Mononuclear cell (primary cell): Measurements from ENCODE around the gene CPXM2. TPM values are rescaled to one million over a fixed set of nuclear protein-coding genes. Genes with fewer than 3 reads are reported as not detected.

Experiments used
- H3K27me3 ChIP-seq: 2 replicates; pipeline ENCODE4 v1.6.0; 2011; ENCODE audit warnings: low read length, control low read depth; ENCODE audit not compliant: insufficient read depth
- H3K4me1 ChIP-seq: 2 replicates; pipeline ENCODE4 v1.5.1; 2011; ENCODE audit warnings: mild to moderate bottlenecking, low read length, control low read depth; ENCODE audit not compliant: insufficient read depth
- H3K4me3 ChIP-seq: 2 replicates; pipeline ENCODE4 v1.5.1; 2011; ENCODE audit warnings: mild to moderate bottlenecking, low read length, moderate library complexity
- H3K9me3 ChIP-seq: 2 replicates; pipeline ENCODE4 v1.5.1; 2011; ENCODE audit warnings: low read depth, mild to moderate bottlenecking, control low read depth, low read length
- total RNA-seq: library from RNA; depleted of rRNA; stranded (reverse); fragments of >200 nt; gene quantifications from one replicate; pipeline ENCODE4 v1.2.3, GENCODE V29; 2012

The CPXM2 gene
- total RNA-seq, 1 donor: not detected

DNA sequence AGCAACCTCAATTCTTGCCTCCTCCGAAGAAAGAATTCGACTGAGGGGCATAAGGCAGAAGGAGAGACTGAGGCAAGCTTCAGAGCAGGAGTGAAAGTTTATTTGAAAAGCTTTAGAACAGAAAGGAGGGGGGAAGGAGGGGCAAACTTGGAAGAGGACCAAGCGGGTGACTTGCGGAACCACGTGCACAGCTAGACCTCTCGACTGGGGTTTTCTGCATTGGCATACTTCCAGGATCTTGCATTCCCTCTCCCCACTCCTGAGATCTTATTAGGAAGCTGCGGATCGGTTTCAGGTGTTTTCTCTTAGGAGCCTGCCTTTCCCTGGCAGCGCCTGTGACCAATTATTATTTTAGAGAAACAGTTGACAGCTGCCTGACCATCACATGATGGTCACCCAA, 20.3 kb upstream of the CPXM2 start:
- peaks cover 7% of the 10 kb centered on the region for H3K4me1 ChIP-seq
- no peaks in the 10 kb centered on the region for H3K27me3 ChIP-seq
- no peaks in the 10 kb centered on the region for H3K9me3 ChIP-seq
- no peak overlapping the region for H3K4me3 ChIP-seq

DNA sequence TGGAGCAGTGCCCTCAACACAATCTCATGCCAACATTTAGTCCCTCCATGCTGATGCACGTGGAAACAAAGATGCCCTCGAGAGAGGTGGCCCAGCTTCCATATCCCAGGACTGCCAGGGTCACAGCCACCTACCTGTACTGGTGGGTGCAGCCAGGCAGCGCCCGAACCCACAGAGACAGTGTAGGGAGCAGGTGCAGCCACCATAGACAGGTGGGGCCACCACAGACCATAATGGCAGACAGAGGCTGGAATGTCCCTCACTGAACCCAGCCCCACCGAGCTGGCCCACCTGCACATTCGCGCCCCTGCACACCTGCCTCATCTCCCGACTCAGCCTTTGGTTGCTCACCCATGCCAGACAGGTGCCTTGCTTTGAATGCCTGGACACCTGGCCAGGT, 18.3 kb upstream of the CPXM2 start:
- H3K27me3 ChIP-seq: no peaks in the 10 kb centered on the region
- H3K4me1 ChIP-seq: peaks cover 7% of the 10 kb centered on the region
- no peaks in the 10 kb centered on the region for H3K9me3 ChIP-seq
- H3K4me3 ChIP-seq: no peak overlapping the region

DNA sequence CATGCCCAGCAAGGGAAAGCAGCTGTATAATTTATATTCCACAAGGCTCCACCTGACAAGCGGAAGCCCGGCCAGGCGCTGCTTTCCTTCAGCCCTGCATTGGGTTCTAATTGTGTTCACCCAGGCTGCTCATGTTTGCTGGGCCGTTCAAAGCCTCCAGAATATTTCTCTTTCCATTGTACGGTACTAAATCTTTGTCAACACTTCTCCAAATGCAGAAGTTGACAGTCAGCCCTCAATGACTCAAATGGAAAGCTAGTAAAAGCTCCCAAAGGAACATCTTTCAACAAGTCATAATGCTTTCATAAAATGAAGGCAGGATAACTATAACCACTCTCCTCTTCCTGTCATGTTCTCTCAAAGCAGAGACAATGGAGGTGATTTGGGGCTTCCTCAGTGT, 17.8 kb upstream of the CPXM2 start:
- H3K4me3 ChIP-seq: no peak overlapping the region

DNA sequence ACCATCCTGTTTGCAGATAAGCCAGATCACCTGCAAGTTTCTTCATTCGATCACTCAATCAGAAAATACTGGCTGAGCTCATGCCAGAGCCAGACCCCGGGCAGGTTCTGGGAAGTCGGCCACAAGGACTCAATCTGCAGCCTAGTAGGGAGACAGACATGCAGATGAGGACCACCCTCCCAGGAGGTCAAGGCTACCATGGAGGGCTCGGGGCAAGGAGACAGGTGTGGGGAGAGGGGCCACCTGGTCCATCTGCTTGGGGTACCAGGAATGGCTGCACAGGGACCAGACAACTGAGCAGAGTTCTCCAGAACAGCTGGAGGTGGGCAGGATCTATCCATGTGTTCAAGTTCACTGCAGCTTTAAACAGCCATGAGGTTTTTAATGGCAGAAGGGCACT, 16.8 kb upstream of the CPXM2 start:
- Histone ChIP-seq H3K4me3 (no peak overlapping the region), H3K9me3 (no peaks in the 10 kb centered on the region), H3K27me3 (no peaks in the 10 kb centered on the region), H3K4me1 (no peaks in the 10 kb centered on the region)

More for the DNA sequence above, 17.8 kb upstream of the CPXM2 start:
- Histone ChIP-seq H3K27me3 (no peaks in the 10 kb centered on the region), H3K4me1 (peaks cover 7% of the 10 kb centered on the region), H3K9me3 (no peaks in the 10 kb centered on the region)

DNA sequence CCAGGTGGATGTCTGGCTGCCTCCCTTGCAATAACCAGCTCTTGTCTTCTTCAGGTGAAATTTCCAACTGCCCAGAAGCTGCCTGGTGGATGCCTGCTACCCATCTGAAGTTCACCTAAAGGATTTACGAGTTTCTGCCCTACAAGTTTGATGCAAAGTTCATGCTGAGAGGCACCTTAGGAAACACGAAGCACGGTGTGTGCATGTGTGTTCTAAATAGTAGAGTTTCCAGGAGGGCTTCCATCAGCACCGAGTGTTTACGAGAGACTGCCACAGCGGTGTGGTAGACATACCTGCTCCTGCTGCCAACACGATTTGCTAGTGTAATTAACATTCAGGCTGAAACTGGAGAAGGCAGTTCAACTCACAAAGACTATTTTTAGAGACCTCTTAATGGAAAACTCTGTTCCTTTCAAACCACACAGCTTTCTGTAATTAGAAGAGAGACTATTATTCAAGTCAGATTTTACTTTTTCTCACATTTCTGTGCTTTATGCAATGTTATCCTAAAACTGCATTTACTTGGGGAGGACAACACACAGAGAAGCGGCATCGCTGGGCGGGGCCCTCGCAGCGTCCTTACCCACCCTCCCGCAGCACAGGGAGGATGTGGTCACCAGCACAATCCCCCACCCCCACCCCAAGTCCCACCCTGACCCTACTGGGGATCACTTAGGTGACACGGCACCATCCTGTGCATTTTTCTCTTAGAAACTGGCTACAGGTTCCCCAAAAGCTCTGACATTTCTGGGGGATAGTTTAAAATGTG, 15.5 kb upstream of the CPXM2 start:
- no peaks in the 10 kb centered on the region for H3K4me1 ChIP-seq
- H3K9me3 ChIP-seq: no peaks in the 10 kb centered on the region
- H3K27me3 ChIP-seq: no peaks in the 10 kb centered on the region
- H3K4me3 ChIP-seq: no peak overlapping the region

DNA sequence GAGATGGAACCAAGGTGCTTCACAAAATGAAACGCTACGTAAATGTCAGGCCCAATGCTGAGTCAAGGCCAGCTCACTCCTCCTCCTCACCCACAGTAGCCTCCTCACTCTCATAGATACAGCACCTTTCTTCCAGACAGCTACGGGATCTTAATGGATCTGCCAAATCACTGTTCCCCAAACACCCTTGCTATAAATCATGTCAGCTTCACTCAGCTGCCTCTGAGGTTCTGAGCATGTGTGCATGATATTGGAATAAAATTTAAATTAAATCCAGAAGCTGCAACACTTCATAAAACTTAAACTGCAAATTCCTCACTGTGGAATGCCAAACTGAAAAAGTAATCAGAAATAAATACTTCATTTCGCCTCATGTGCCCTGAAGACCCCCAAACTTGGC, 14.7 kb upstream of the CPXM2 start:
- Histone ChIP-seq H3K9me3 (no peaks in the 10 kb centered on the region), H3K4me3 (no peak overlapping the region), H3K4me1 (no peaks in the 10 kb centered on the region), H3K27me3 (no peaks in the 10 kb centered on the region)

DNA sequence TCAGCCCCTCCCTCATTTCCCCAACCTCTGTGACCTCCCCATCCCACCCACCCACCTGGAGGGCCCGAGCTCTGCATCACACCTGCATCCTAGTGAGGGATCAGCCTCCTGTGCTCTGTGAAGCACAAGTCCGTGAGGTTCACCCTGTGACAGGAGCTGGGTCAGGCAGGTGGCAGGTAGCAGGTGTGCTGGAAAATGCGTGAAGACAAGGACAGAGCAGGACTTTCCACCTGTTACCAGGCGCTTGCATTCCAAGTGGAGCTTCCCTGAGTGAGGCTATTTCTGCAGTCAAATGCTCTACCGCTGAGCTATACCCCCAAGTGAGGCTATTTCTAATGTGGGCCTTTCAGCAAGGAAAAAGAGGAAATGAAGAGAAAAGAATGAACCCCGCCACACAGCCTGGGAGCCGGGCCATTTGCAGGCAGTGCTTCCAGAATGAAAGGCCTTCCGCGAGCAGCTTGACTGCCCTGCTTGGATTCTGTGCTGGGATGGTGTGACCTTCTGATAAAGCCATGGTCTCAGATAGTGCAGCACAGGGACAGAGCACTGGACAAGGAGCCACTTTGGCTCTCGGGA, 13.3 kb upstream of the CPXM2 start:
- H3K27me3 ChIP-seq: no peaks in the 10 kb centered on the region
- no peak overlapping the region for H3K4me3 ChIP-seq
- H3K9me3 ChIP-seq: no peaks in the 10 kb centered on the region
- H3K4me1 ChIP-seq: no peaks in the 10 kb centered on the region

DNA sequence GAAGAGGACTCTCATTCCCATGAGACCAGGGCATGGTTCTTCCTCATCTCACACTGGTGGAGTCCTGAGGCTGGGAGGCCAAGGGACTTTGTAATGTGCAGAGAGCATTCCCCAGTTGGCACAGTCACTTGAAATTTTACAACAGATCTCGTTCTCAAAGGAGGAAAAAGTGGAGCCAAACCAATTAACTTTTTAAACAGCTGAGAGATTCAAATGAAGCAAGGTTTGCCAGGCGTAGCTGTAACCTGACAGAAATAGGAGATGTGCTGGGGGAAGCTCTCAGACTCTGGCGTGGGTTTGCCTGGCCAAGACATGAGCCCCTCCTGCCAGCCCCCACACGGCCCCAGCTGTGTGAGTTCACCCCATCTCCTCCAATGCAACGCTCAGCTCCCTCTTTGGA, 12.0 kb upstream of the CPXM2 start:
- Histone ChIP-seq H3K9me3 (no peaks in the 10 kb centered on the region), H3K27me3 (no peaks in the 10 kb centered on the region), H3K4me3 (no peak overlapping the region), H3K4me1 (no peaks in the 10 kb centered on the region)

DNA sequence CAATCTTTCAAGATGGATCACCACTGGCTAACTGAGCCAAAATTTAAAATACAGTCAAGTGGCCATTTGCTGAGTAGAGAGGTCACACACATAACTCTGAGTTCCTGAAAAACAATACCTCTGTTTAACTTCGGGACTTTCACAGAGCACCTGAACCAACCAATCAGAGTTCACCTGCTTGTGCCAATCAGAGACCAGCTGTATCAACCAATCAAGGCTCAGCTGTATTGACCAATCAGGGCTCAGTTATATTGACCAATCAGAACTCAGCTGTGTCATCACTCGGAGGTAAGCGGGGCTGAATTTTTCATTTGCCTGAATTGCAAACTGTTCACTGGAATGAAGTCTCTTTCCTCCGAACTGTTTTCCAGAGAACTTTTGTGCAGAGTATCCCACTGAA, 10.0 kb upstream of the CPXM2 start:
- Histone ChIP-seq H3K27me3 (no peaks in the 10 kb centered on the region), H3K9me3 (no peaks in the 10 kb centered on the region), H3K4me1 (no peaks in the 10 kb centered on the region), H3K4me3 (no peak overlapping the region)

DNA sequence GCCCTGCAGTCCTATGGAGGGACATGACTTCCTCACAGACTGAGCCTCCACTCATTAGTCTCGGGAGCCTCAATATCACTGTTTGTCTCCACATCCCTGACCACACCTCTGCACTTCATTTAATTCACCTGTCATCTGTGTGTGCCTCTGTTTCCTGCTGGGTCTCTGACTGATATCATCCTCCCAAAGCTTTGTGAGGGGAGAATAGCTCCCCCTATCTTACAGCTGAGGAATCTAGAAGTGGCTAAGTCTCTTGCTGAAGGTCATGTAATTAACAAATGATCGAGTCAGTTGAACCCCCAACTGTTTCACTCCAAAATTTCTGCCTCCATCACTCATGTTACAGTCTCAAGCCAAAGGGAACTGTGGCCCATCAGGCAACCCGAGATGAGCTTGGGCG, 5.5 kb upstream of the CPXM2 start:
- Histone ChIP-seq H3K27me3 (no peaks in the 10 kb centered on the region), H3K4me1 (no peaks in the 10 kb centered on the region), H3K4me3 (no peak overlapping the region), H3K9me3 (no peaks in the 10 kb centered on the region)

DNA sequence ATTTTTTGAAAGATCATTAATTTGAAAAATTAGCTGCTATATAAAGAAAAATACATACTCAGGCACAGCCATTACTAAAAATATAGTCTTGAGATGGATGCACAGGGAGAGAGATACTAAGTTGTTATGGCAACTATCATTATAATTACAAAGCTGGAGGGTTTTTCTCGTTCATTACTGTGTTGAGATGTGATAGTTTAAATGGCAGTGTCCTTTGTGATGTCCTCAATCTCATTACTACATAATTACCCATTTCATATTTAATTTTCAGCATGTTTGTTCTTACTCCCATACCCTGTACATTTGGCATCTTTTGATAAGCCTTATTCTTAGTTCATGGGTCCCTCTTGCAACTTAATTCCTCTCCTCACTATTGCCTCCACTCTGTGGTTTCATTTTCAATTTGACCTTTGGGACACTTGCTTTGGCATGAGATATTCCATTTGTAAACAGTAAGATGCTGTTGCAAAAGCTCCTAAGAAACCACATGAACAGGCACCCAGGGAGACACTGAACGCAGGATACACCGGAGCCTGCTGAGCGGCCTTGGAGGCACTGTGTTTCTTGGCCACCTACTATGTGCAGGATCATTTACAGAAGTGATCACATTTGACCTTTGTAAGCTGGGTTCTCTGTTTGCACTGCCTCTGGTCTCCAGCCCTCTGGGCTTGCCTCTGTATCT, 4.8 kb upstream of the CPXM2 start:
- Histone ChIP-seq H3K9me3 (no peaks in the 10 kb centered on the region), H3K4me3 (no peak overlapping the region), H3K4me1 (no peaks in the 10 kb centered on the region), H3K27me3 (no peaks in the 10 kb centered on the region)

DNA sequence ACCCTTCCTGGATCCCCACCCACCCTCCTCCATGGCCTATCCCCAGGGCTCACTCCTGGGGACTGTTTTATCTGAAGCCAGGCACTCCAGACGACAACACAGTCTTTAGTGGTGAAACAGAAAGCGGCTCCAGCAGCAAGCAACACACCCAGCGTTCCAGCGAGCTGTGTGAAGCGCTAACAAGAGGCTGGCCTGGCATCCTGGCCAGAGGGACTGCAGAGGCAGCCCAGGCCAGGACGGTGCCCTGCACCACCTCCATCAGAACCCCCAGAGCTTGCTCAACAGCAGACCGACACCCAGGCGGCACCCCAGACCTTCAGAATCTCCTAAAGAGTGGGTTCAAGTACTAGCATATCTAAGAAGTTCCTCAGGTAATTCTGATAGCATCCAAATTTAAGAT, 2.0 kb upstream of the CPXM2 start:
- peaks cover 4% of the 10 kb centered on the region for H3K27me3 ChIP-seq
- no peaks in the 10 kb centered on the region for H3K9me3 ChIP-seq
- H3K4me1 ChIP-seq: no peaks in the 10 kb centered on the region
- H3K4me3 ChIP-seq: no peak overlapping the region

DNA sequence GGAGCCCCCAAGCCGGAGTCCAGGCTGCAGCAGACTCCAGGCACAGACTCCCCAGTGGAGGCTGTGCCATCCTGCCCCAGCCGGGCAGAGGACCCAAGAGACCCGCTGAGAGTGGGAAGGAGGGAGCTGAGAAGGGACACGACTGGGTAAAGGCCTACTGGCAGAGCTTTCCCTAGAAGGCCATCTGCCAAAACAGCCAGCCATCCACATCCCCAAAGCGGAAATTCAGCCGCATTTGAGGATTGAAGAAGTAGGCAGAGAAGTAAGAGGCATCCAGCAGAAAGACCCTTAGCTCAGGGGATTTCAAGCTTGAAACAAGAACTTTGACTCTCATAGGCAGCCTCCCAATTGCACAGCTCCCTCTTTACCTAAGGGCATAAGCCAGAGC, 857 bp downstream of the CPXM2 start:
- Histone ChIP-seq H3K27me3 (peaks cover 4% of the 10 kb centered on the region), H3K9me3 (no peaks in the 10 kb centered on the region), H3K4me3 (no peak overlapping the region), H3K4me1 (no peaks in the 10 kb centered on the region)

DNA sequence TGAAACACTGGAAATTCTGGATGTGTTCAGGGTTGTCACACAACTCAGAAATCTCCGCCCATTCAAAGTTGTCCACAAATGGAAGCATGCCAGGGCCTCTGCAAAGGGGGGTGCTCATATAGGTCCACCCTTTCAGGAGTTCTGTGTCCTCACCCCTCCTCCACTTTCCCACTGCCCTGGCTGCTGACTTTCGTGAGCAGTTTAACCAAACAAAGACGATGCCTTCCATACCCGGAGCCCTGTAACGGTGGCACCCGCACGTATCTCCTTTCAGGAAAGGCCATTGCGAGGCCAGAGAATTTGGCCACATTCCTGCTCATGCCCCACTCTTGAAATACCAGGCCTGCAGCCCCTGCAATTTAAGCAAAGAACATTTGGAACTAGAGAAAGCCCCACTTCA, 1.4 kb downstream of the CPXM2 start:
- Histone ChIP-seq H3K9me3 (no peaks in the 10 kb centered on the region), H3K27me3 (peaks cover 4% of the 10 kb centered on the region), H3K4me3 (no peak overlapping the region), H3K4me1 (no peaks in the 10 kb centered on the region)

DNA sequence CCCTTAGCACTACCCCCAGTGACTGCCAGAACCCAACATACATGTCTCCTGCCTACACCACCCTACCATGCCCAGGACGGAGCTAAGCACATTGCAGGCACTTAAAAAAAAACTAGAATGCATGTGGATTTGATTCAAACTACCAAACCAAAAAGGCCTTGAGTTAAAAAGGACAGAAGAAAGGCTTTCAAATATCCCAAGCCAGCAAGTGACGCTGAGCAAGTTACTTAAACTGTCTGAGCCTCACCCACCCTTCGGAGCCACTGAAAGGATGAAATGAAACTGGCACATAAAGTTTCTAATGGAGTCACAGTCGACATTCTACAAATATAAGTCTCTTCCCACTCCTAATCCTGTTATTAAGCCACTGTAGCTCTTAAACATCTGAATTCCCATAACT, 1.8 kb downstream of the CPXM2 start:
- Histone ChIP-seq H3K4me3 (no peak overlapping the region), H3K9me3 (no peaks in the 10 kb centered on the region), H3K4me1 (no peaks in the 10 kb centered on the region), H3K27me3 (peaks cover 4% of the 10 kb centered on the region)

DNA sequence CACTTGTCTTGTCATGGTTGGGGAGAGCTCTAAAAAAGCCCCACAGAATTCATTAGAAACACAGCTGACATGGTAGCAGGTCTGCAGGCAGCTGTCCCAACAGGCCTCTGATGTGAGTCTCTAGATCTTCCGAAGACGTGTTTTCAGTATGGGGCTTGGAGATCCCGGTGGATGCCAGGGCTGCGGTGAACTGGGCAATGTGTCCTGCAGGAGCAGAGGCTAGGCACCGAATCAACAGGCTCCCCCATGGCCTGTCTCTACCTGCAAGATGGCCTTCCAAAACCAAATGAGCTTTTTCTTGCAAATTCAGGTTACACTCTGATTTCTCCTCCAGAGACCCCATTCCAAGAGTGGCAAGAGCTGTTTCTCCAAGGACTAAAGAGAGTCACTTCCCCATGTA, 2.9 kb downstream of the CPXM2 start:
- Histone ChIP-seq H3K4me1 (no peaks in the 10 kb centered on the region), H3K9me3 (no peaks in the 10 kb centered on the region), H3K4me3 (no peak overlapping the region), H3K27me3 (peaks cover 4% of the 10 kb centered on the region)
